ENCODE data around the gene ACD.

The ACD gene

DNA sequence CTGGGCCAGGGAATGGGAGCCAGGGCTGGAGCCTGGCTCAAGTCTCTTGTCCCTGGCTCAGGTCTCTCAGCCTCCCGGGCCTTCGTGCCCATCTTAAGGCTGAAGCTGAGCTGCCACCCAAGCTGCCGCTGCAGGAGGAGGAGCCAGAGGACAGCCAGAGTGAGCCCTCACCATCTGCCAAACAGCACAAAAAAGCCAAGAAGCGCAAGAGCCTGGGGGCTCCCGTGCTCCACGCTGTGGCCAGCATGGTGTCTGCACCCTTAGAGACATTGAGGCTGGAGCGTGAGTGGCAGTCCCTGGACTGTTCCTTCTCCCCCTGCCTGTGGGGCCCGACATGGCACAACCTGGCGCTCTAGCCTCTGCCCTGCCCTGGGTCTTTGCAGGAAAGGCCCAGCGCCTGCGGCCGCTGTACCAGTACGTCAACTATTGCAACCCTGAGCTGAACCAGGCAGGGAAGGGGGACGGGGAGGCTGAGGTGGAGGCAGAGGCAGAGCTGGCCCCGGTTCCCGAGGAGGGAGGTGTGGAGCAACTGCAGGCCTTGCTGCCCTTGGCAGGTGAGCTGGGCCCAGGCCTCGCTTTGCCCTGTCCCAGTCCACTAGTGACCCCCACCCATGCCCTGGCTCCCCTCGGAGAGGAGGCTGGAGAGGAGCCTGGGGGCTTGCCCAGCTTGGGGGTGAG lies 7.9 kb upstream of the ACD start (continued):
- TF ChIP-seq TRIM28 (IDR thresholded peaks at IDR 0.05; ENCODE audit: borderline replicate concordance, low read length) (no peak), ZFP69B (tag by site-specific recombination; IDR thresholded peaks at IDR 0.05) (peak; percentile 83)
- TF ChIP-seq, protein P1, sequence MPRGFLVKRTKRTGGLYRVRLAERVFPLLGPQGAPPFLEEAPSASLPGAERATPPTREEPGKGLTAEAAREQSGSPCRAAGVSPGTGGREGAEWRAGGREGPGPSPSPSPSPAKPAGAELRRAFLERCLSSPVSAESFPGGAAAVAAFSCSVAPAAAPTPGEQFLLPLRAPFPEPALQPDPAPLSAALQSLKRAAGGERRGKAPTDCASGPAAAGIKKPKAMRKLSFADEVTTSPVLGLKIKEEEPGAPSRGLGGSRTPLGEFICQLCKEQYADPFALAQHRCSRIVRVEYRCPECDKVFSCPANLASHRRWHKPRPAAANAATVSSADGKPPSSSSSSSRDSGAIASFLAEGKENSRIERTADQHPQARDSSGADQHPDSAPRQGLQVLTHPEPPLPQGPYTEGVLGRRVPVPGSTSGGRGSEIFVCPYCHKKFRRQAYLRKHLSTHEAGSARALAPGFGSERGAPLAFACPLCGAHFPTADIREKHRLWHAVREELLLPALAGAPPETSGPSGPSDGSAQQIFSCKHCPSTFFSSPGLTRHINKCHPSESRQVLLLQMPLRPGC (tag by site-specific recombination; IDR thresholded peaks at IDR 0.05) = no peak

DNA sequence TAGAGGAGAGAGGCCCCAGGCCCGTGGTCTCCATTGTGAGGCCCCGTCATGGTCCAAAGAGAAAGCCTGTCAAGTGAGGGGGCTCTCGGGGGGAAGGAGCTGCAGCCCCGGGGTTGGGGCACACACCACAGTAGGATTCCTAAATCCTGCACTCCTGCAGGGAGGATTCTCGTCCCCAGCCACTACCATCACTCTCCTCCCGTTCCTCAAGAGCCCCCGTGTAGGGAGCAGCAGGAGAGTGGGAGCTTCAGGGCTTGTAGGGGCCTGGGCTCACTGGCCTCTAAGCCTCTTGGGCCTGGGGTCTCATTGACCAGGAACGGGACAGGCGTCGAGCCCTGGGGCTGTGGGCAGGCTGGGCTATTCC lies 7.4 kb upstream of the ACD start:
- POLR2A ChIA-PET = no interaction called here

DNA sequence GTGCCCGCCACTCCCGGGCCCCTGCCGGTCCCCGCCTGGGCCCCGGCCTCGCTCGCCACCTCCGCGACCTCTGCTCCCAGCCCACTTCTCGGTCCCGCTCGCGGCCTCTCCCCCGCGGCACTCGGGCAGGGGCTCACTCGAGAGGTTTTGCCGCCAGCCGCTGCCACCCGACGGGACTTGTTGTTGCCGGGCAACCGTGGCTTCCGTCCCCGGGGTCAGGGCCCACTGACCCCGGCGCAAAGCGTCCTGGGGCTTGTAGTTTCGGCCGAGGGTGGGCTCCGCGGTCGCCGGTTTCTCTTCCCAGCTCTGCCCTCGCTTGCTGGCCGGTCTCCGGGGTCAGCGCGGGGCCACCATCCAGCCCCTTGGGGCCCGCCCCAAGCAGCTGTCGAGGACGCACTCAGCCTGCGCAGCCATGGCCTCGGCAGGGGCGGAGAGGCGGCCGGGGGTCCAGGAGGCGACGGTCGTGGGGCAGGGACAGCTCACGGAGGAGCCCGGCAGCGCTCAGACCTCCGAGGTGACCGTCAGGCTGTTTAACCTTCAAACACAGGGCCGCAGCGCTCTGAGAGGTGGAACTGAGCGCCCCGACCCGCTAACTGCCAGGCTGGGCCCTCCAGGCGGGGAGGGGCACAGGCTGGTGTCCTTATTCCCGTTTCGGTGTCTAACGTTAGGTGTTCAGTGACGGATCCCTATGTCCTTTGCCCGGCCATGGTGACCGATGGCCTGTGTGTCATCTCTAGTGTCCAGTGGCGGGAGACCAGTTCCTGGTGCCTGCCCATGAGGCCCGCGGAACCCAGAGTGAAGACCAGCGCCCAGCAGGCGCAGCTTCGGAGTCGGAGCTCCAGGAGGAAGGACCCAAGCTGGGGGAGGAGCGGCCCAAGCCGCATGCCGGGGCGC lies 6.7 kb upstream of the ACD start, which contains the start of the genes C16orf86 and ENKD1:
C16orf86 (plus strand) TSS at position 256 of the 894 bp plus-strand sequence; CDS start at position 413, 157 bp downstream.
ENKD1 (minus strand) TSS at position 192 of the 894 bp plus-strand sequence. CDS start 308 bp downstream, outside the sequence.
- Histone ChIP-seq H3K36me3 (ENCODE audit: control insufficient read depth in 2 of 2, insufficient read depth in 1 of 2, low read length in 2 of 2) (peaks cover 0 to 37% of the 10 kb centered on the region in 2 experiments; a peak in 1 of 3 replicates), H3K27ac (ENCODE audit: extremely low read depth, low read depth, low read length) (peak within 1 kb of the TSS; percentile 43; the same call in 1 of the 2 replicates), H3K9me3 (ENCODE audit: control insufficient read depth, insufficient read depth, low read depth, low read length) (no peaks in the 10 kb centered on the region), H3K4me3 (ENCODE audit: low read depth, low read length) (peak within 1 kb of the TSS; percentile 57), H3K4me1 (ENCODE audit: control insufficient read depth, insufficient read depth, low read length) (no peaks in the 10 kb centered on the region)
- POLR2A ChIA-PET = interaction anchor here (0.5 to 1.5 kb wide), 2 partner anchors 146 to 378 kb away, joined by 4 read pairs; no protein-coding TSS in a partner anchor
- CTCF ChIA-PET = interaction anchor here (0.6 to 3.0 kb wide), 10 partner anchors 84 to 275 kb away, joined by 3 to 19 read pairs (median 4); partner anchors contain the start of gene CTCF
- TF ChIP-seq, protein P2, sequence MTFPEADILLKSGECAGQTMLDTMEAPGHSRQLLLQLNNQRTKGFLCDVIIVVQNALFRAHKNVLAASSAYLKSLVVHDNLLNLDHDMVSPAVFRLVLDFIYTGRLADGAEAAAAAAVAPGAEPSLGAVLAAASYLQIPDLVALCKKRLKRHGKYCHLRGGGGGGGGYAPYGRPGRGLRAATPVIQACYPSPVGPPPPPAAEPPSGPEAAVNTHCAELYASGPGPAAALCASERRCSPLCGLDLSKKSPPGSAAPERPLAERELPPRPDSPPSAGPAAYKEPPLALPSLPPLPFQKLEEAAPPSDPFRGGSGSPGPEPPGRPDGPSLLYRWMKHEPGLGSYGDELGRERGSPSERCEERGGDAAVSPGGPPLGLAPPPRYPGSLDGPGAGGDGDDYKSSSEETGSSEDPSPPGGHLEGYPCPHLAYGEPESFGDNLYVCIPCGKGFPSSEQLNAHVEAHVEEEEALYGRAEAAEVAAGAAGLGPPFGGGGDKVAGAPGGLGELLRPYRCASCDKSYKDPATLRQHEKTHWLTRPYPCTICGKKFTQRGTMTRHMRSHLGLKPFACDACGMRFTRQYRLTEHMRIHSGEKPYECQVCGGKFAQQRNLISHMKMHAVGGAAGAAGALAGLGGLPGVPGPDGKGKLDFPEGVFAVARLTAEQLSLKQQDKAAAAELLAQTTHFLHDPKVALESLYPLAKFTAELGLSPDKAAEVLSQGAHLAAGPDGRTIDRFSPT (tag by site-specific recombination; IDR thresholded peaks at IDR 0.05) = peak; percentile 60; the same call in 1 of the 2 replicates
- TF ChIP-seq SP2 (tag by site-specific recombination; IDR thresholded peaks at IDR 0.05) (peak; percentile 31; the same call in 1 of the 2 replicates), ZNF76 (tag by site-specific recombination; IDR thresholded peaks at IDR 0.05; ENCODE audit: borderline replicate concordance, low read depth) (peak; percentile 74; the same call in 1 of the 2 replicates), ZBTB20 (tag by site-specific recombination; IDR thresholded peaks at IDR 0.05) (peak; percentile 81), ZNF16 (tag by site-specific recombination; IDR thresholded peaks at IDR 0.05; ENCODE audit: low read depth) (no peak)
- TF ChIP-seq, protein P3, sequence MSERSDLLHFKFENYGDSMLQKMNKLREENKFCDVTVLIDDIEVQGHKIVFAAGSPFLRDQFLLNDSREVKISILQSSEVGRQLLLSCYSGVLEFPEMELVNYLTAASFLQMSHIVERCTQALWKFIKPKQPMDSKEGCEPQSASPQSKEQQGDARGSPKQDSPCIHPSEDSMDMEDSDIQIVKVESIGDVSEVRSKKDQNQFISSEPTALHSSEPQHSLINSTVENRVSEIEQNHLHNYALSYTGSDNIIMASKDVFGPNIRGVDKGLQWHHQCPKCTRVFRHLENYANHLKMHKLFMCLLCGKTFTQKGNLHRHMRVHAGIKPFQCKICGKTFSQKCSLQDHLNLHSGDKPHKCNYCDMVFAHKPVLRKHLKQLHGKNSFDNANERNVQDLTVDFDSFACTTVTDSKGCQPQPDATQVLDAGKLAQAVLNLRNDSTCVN (tag by site-specific recombination; optimal IDR thresholded peaks at IDR 0.05) = peak; percentile 33
- TF ChIP-seq, protein P4, sequence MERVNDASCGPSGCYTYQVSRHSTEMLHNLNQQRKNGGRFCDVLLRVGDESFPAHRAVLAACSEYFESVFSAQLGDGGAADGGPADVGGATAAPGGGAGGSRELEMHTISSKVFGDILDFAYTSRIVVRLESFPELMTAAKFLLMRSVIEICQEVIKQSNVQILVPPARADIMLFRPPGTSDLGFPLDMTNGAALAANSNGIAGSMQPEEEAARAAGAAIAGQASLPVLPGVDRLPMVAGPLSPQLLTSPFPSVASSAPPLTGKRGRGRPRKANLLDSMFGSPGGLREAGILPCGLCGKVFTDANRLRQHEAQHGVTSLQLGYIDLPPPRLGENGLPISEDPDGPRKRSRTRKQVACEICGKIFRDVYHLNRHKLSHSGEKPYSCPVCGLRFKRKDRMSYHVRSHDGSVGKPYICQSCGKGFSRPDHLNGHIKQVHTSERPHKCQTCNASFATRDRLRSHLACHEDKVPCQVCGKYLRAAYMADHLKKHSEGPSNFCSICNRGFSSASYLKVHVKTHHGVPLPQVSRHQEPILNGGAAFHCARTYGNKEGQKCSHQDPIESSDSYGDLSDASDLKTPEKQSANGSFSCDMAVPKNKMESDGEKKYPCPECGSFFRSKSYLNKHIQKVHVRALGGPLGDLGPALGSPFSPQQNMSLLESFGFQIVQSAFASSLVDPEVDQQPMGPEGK (tag by site-specific recombination; IDR thresholded peaks at IDR 0.05) = peak; percentile 53

More for the DNA sequence above, 7.4 kb upstream of the ACD start:
- TF ChIP-seq GFI1B (tag by site-specific recombination; IDR thresholded peaks at IDR 0.05) = no peak
- TF ChIP-seq, protein P5, sequence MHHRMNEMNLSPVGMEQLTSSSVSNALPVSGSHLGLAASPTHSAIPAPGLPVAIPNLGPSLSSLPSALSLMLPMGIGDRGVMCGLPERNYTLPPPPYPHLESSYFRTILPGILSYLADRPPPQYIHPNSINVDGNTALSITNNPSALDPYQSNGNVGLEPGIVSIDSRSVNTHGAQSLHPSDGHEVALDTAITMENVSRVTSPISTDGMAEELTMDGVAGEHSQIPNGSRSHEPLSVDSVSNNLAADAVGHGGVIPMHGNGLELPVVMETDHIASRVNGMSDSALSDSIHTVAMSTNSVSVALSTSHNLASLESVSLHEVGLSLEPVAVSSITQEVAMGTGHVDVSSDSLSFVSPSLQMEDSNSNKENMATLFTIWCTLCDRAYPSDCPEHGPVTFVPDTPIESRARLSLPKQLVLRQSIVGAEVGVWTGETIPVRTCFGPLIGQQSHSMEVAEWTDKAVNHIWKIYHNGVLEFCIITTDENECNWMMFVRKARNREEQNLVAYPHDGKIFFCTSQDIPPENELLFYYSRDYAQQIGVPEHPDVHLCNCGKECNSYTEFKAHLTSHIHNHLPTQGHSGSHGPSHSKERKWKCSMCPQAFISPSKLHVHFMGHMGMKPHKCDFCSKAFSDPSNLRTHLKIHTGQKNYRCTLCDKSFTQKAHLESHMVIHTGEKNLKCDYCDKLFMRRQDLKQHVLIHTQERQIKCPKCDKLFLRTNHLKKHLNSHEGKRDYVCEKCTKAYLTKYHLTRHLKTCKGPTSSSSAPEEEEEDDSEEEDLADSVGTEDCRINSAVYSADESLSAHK (tag by site-specific recombination; IDR thresholded peaks at IDR 0.05) = no peak
- TF ChIP-seq ZNF792 (tag by site-specific recombination; IDR thresholded peaks at IDR 0.05) = no peak
- no peak for TF ChIP-seq ZNF600 (tag by site-specific recombination; IDR thresholded peaks at IDR 0.05)
- no peak for TF ChIP-seq ZNF701 (tag by site-specific recombination; IDR thresholded peaks at IDR 0.05)
- TF ChIP-seq, protein P6, sequence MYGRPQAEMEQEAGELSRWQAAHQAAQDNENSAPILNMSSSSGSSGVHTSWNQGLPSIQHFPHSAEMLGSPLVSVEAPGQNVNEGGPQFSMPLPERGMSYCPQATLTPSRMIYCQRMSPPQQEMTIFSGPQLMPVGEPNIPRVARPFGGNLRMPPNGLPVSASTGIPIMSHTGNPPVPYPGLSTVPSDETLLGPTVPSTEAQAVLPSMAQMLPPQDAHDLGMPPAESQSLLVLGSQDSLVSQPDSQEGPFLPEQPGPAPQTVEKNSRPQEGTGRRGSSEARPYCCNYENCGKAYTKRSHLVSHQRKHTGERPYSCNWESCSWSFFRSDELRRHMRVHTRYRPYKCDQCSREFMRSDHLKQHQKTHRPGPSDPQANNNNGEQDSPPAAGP (tag by site-specific recombination; IDR thresholded peaks at IDR 0.05) = no peak
- TF ChIP-seq IKZF3 (tag by site-specific recombination; IDR thresholded peaks at IDR 0.05) = no peak
- no peak for TF ChIP-seq ZNF610 (tag by site-specific recombination; IDR thresholded peaks at IDR 0.05; ENCODE audit: borderline replicate concordance)
- no peaks in the 10 kb centered on the region for H3K4me1 ChIP-seq (ENCODE audit: control insufficient read depth, insufficient read depth, low read length)
- H3K36me3 ChIP-seq (ENCODE audit: control insufficient read depth in 2 of 2, insufficient read depth in 1 of 2, low read length in 2 of 2) = peaks cover 0 to 30% of the 10 kb centered on the region in 2 experiments; a peak in 1 of 3 replicates
- CTCF ChIA-PET = interaction anchor here (0.6 to 3.0 kb wide), 8 partner anchors 84 to 274 kb away, joined by 3 to 19 read pairs (median 4); partner anchors contain the start of gene CTCF
- no peak overlapping the region for H3K4me3 ChIP-seq (ENCODE audit: low read depth, low read length)
- H3K9me3 ChIP-seq (ENCODE audit: control insufficient read depth, insufficient read depth, low read depth, low read length) = no peaks in the 10 kb centered on the region
- 0 out of 2 replicates have a peak overlapping the region, but pooled peaks have one; percentile 18 for H3K27ac ChIP-seq (ENCODE audit: extremely low read depth, low read depth, low read length)

Data from HEK293 (cell line).